Liver (tissue), 3 donors: ENCODE results near the gene HIGD2B.

Experiments used
- ATF3 ChIP-seq: IDR thresholded peaks from 2 replicates; pipeline ENCODE4 v1.6.1; 2016; ENCODE audit warnings: antibody characterized with exemption
- CTCF ChIP-seq: fragments of 150-350 bp; IDR thresholded peaks from 2 replicates; pipeline ENCODE4 v1.5.1; 2017; ENCODE audit warnings: improper control_type of control experiment, low read depth, low read length; ENCODE audit not compliant: missing input control
- FOXA2 ChIP-seq: IDR thresholded peaks from 2 replicates; pipeline ENCODE4 v1.6.1; 2016; ENCODE audit warnings: antibody characterized with exemption
- JUND ChIP-seq, 2 donors: IDR thresholded peaks; 2 replicates each; pipeline ENCODE4 v1.6.1; 2016; ENCODE audit warnings: antibody characterized with exemption in 2 of 2
- MAX ChIP-seq: IDR thresholded peaks from 2 replicates; pipeline ENCODE4 v1.6.1; 2016; ENCODE audit warnings: antibody characterized with exemption
- RAD21 ChIP-seq, 2 donors: IDR thresholded peaks; 2 replicates each; pipeline ENCODE4 v1.6.1; 2016; ENCODE audit warnings: antibody characterized with exemption in 2 of 2, mild to moderate bottlenecking in 2 of 2
- SP1 ChIP-seq: IDR thresholded peaks from 2 replicates; pipeline ENCODE4 v1.6.1; 2018; ENCODE audit warnings: antibody characterized with exemption, mild to moderate bottlenecking
- TAF1 ChIP-seq: conservative IDR thresholded peaks from 2 replicates; pipeline ENCODE4 v1.6.1; 2016; ENCODE audit warnings: antibody characterized with exemption, mild to moderate bottlenecking
- donor health status: healthy.
- donor health status: healthy.

GRCh38 chr15:72671525-72671924, 14.5 kb downstream of the HIGD2B start:
- TF ChIP-seq CTCF (no peak), RAD21 (IDR thresholded peaks at IDR 0.05) (no peak), SP1 (no peak), MAX (no peak), ATF3 (no peak), JUND (IDR thresholded peaks at IDR 0.05) (no peak), TAF1 (no peak), FOXA2 (no peak)
